ENCODE measurements around the gene BACH2. TPM values are rescaled to one million over a fixed set of nuclear protein-coding genes. Genes with fewer than 3 reads are reported as not detected.

BACH2 gene
- polyA plus RNA-seq, 1 of the 3 experiments (the other 2 are of a cell fraction) = 0.46 TPM

DNA sequence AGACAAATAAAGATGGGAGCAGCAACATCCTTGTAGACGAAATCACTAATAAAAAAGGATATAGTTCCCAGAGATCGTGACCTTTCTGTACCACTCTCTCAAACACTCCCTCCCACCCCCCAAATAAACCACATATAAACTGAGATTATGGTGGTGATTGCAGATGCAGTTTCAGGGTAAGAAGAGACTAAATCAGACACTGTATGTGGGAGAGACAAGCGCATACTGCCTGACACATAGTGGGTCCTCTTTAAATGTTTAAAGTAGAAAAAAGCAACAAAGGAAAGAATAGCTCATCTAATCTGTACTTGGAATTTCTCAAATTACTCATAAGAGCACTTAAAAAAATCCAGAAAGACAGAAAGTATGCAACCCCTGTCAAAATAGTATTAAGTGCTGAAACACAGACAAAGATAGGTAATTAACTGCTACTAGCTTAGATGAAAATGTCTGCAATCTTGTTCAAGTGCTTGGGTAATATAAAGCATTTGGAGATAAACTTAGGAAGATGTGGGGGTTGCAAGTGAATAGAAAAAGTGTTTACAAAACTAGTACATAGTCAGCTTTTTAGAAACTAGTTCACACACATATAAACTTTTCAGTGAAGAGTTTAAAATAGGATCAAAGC is 151.6 kb downstream of the BACH2 start:
- H3K4me2 ChIP-seq = no peak overlapping the region
- CTCF ChIA-PET = interaction anchor here (1.1 to 1.8 kb wide), 3 partner anchors 34 to 334 kb away, joined by 3 to 6 read pairs (median 3); no protein-coding TSS in a partner anchor
- TF ChIP-seq, protein P1, sequence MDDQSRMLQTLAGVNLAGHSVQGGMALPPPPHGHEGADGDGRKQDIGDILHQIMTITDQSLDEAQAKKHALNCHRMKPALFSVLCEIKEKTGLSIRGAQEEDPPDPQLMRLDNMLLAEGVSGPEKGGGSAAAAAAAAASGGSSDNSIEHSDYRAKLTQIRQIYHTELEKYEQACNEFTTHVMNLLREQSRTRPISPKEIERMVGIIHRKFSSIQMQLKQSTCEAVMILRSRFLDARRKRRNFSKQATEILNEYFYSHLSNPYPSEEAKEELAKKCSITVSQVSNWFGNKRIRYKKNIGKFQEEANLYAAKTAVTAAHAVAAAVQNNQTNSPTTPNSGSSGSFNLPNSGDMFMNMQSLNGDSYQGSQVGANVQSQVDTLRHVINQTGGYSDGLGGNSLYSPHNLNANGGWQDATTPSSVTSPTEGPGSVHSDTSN (IDR thresholded peaks at IDR 0.05) = peak; percentile 46
- peak; percentile 52; the same call in 1 of the 2 replicates for TF ChIP-seq TCF12 (IDR thresholded peaks at IDR 0.05)
- TF ChIP-seq RCOR1 (IDR thresholded peaks at IDR 0.05; ENCODE audit: low read length) = no peak
- H4K20me1 ChIP-seq (ENCODE audit: insufficient read depth) = no peaks in the 10 kb centered on the region
- H2AFZ ChIP-seq (ENCODE audit: low read depth) = no peak overlapping the region
- no peak overlapping the region for H3K4me3 ChIP-seq (ENCODE audit: low read depth in 2 of 2, low read length in 1 of 2)
- H3K9me2 ChIP-seq = no peaks in the 10 kb centered on the region
- H3K9ac ChIP-seq = no peak overlapping the region
- 87% methylated on average over 3 of the region's 3 CpGs for WGBS (ENCODE audit: low lambda C conversion rate)
- no peaks in the 10 kb centered on the region for H3K79me2 ChIP-seq (ENCODE audit: insufficient read depth)
- no peaks in the 10 kb centered on the region for H3K27me3 ChIP-seq (ENCODE audit: insufficient read depth)
- POLR2A ChIA-PET = interaction anchor here (0.6 kb wide), 1 partner anchor 172 kb away, joined by 3 read pairs; no protein-coding TSS in a partner anchor
- no peak for DNase-seq
- H3F3A ChIP-seq (replicated peaks; ENCODE audit: insufficient read depth) = no peaks in the 10 kb centered on the region
- no peaks in the 10 kb centered on the region for H3K9me3 ChIP-seq
- no peak overlapping the region; a peak in 1 of 4 replicates for H3K27ac ChIP-seq (ENCODE audit: low read depth in 2 of 2, low read length in 1 of 2)
- H3K4me1 ChIP-seq (ENCODE audit: control insufficient read depth in 1 of 2, insufficient read depth in 2 of 2, low read depth in 1 of 2, low read length in 1 of 2) = peaks cover 0 to 31% of the 10 kb centered on the region in 2 experiments; a peak in 2 of 4 replicates
- no peaks in the 10 kb centered on the region for H3K36me3 ChIP-seq (replicated peaks in 1 of 2; ENCODE audit: control insufficient read depth in 1 of 2, insufficient read depth in 2 of 2, low read length in 1 of 2)

DNA sequence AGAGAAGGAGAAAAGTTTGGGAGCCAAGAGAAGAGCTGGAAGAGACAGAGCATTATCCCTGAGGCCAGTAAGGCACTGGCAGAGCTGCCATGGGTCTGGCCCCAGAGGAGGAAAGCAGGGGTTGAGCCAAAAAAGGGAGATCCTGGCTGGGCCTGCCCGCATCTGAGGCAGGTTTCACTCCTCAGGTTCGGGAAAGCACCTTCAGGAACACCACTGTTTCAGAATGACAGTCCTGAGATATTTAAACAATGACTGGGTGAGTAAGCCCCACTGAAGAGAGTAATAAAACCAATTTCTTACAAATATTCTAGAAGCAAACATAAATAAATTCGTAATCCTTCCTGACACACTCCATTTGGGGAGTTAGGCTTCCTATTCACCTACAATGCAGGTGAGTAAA is 152.2 kb downstream of the BACH2 start:
- Histone ChIP-seq H3K9me3 (no peaks in the 10 kb centered on the region), H3K79me2 (ENCODE audit: insufficient read depth) (no peaks in the 10 kb centered on the region), H3K4me1 (ENCODE audit: control insufficient read depth in 1 of 2, insufficient read depth in 2 of 2, low read depth in 1 of 2, low read length in 1 of 2) (peaks cover 0 to 27% of the 10 kb centered on the region in 2 experiments; a peak in 2 of 4 replicates), H3K9me2 (no peaks in the 10 kb centered on the region), H3K27ac (ENCODE audit: low read depth in 2 of 2, low read length in 1 of 2) (no peak overlapping the region; a peak in 1 of 4 replicates), H2AFZ (ENCODE audit: low read depth) (no peak overlapping the region), H3K9ac (no peak overlapping the region), H3K27me3 (ENCODE audit: insufficient read depth) (no peaks in the 10 kb centered on the region), H3K4me2 (no peak overlapping the region), H3K36me3 (replicated peaks in 1 of 2; ENCODE audit: control insufficient read depth in 1 of 2, insufficient read depth in 2 of 2, low read length in 1 of 2) (no peaks in the 10 kb centered on the region), H4K20me1 (ENCODE audit: insufficient read depth) (no peaks in the 10 kb centered on the region), H3K4me3 (ENCODE audit: low read depth in 2 of 2, low read length in 1 of 2) (no peak overlapping the region), H3F3A (replicated peaks; ENCODE audit: insufficient read depth) (no peaks in the 10 kb centered on the region)
- no peak for DNase-seq
- POLR2A ChIA-PET = no interaction called here
- WGBS (ENCODE audit: low lambda C conversion rate) = 84% methylated on average over 3 of the region's 3 CpGs
- CTCF ChIA-PET = interaction anchor here (1.6 kb wide), 1 partner anchor 35 kb away, joined by 3 read pairs; no protein-coding TSS in a partner anchor
- TF ChIP-seq FOXJ3 (CRISPR knock-in tag; IDR thresholded peaks at IDR 0.05) = no peak
- no peak for TF ChIP-seq POLR2AphosphoS5 (IDR thresholded peaks at IDR 0.05; ENCODE audit: low read depth, low read length)
- no peak for TF ChIP-seq RAD21 (IDR thresholded peaks at IDR 0.05; ENCODE audit: low read length)
- no peak for TF ChIP-seq EP300 (IDR thresholded peaks at IDR 0.05; ENCODE audit: borderline replicate concordance in 1 of 2, low read depth in 1 of 2, low read length in 1 of 2)
- TF ChIP-seq, protein P2, sequence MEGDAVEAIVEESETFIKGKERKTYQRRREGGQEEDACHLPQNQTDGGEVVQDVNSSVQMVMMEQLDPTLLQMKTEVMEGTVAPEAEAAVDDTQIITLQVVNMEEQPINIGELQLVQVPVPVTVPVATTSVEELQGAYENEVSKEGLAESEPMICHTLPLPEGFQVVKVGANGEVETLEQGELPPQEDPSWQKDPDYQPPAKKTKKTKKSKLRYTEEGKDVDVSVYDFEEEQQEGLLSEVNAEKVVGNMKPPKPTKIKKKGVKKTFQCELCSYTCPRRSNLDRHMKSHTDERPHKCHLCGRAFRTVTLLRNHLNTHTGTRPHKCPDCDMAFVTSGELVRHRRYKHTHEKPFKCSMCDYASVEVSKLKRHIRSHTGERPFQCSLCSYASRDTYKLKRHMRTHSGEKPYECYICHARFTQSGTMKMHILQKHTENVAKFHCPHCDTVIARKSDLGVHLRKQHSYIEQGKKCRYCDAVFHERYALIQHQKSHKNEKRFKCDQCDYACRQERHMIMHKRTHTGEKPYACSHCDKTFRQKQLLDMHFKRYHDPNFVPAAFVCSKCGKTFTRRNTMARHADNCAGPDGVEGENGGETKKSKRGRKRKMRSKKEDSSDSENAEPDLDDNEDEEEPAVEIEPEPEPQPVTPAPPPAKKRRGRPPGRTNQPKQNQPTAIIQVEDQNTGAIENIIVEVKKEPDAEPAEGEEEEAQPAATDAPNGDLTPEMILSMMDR (IDR thresholded peaks at IDR 0.05) = no peak
- no peak for TF ChIP-seq RXRA (IDR thresholded peaks at IDR 0.05; ENCODE audit: borderline replicate concordance, low read depth)
- TF ChIP-seq, protein P3, sequence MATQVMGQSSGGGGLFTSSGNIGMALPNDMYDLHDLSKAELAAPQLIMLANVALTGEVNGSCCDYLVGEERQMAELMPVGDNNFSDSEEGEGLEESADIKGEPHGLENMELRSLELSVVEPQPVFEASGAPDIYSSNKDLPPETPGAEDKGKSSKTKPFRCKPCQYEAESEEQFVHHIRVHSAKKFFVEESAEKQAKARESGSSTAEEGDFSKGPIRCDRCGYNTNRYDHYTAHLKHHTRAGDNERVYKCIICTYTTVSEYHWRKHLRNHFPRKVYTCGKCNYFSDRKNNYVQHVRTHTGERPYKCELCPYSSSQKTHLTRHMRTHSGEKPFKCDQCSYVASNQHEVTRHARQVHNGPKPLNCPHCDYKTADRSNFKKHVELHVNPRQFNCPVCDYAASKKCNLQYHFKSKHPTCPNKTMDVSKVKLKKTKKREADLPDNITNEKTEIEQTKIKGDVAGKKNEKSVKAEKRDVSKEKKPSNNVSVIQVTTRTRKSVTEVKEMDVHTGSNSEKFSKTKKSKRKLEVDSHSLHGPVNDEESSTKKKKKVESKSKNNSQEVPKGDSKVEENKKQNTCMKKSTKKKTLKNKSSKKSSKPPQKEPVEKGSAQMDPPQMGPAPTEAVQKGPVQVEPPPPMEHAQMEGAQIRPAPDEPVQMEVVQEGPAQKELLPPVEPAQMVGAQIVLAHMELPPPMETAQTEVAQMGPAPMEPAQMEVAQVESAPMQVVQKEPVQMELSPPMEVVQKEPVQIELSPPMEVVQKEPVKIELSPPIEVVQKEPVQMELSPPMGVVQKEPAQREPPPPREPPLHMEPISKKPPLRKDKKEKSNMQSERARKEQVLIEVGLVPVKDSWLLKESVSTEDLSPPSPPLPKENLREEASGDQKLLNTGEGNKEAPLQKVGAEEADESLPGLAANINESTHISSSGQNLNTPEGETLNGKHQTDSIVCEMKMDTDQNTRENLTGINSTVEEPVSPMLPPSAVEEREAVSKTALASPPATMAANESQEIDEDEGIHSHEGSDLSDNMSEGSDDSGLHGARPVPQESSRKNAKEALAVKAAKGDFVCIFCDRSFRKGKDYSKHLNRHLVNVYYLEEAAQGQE (IDR thresholded peaks at IDR 0.05; ENCODE audit: low read depth, low read length) = no peak
- no peak for TF ChIP-seq JUND (IDR thresholded peaks at IDR 0.05)
- TF ChIP-seq, protein P1 (IDR thresholded peaks at IDR 0.05) = no peak
- TF ChIP-seq RFX5 (IDR thresholded peaks at IDR 0.05; ENCODE audit: low read length) = no peak
- no peak for TF ChIP-seq TEAD4 (IDR thresholded peaks at IDR 0.05; ENCODE audit: borderline replicate concordance, insufficient read depth)
- TF ChIP-seq SMC3 (IDR thresholded peaks at IDR 0.05; ENCODE audit: low read depth, low read length) = no peak
- no peak for TF ChIP-seq SIN3A (IDR thresholded peaks at IDR 0.05; ENCODE audit: borderline replicate concordance, low read depth, low read length)
- no peak for TF ChIP-seq GATA2 (CRISPR knock-in tag; IDR thresholded peaks at IDR 0.05)
- no peak for TF ChIP-seq MEF2A (IDR thresholded peaks at IDR 0.05; ENCODE audit: borderline replicate concordance, low read depth)
- TF ChIP-seq EZH2phosphoT487 (IDR thresholded peaks at IDR 0.05; ENCODE audit: borderline replicate concordance, low read depth) = no peak
- TF ChIP-seq TAF1 (IDR thresholded peaks at IDR 0.05; ENCODE audit: borderline replicate concordance, low read depth, low read length) = no peak

All from SK-N-SH (cell line).